Left lung (tissue), 10 donors: ENCODE data around the gene FLT1. TPM values are rescaled to one million over a fixed set of nuclear protein-coding genes. Genes with fewer than 3 reads are reported as not detected.

Experiments
- ATAC-seq: fragments of 200-7000 bp; cut with Tn5 transposase; one replicate; pipeline ENCODE4 v1.9.1; 2020; ENCODE audit warnings: moderate library complexity
- DNase-seq, 4 donors: peaks; one replicate each; pipeline ENCODE4 v3.0.0-alpha.2; 2013 to 2020
- H3K27ac ChIP-seq, 2 donors: fragments of 200-600 bp; sonication (generic) in 1 of 2; one replicate each; pipeline versions ENCODE4 v1.5.0 to v1.8.0; 2020 to 2021
- H3K27me3 ChIP-seq, 2 donors: fragments of 200-600 bp; sonication (generic) in 1 of 2; one replicate each; pipeline versions ENCODE4 v1.5.0 to v1.8.0; 2020 to 2021
- H3K36me3 ChIP-seq, 2 donors: fragments of 200-600 bp; sonication (generic) in 1 of 2; one replicate each; pipeline versions ENCODE4 v1.5.0 to v1.8.0; 2020 to 2021
- H3K4me1 ChIP-seq, 2 donors: fragments of 200-600 bp; one replicate each; pipeline ENCODE4 v1.8.0; 2021
- H3K4me3 ChIP-seq, 2 donors: fragments of 200-600 bp; sonication (generic) in 1 of 2; one replicate each; pipeline versions ENCODE4 v1.5.0 to v1.8.0; 2020 to 2021; ENCODE audit warnings: mild to moderate bottlenecking in 1 of 2
- H3K9me3 ChIP-seq, 2 donors: fragments of 200-600 bp; sonication (generic) in 1 of 2; one replicate each; pipeline versions ENCODE4 v1.5.0 to v1.8.0; 2020 to 2021
- CTCF ChIP-seq, 2 donors: fragments of 200-600 bp; sonication (generic) in 1 of 2; IDR thresholded peaks; one replicate each; pipeline versions ENCODE4 v1.5.0 to v1.8.0; 2021; ENCODE audit warnings: antibody characterized with exemption in 2 of 2
- intact Hi-C, 2 donors: fragments of 100-400 bp; cut with DNase I; formaldehyde crosslinking; loops; one replicate each; pipeline versions ENCODE4 v1.11.2 to v1.14.2; 2022
- polyA plus RNA-seq, 6 donors: library from polyadenylated mRNA; unstranded; fragments of 120-200 nt; gene quantifications; one replicate each; pipeline ENCODE4 v1.2.1, GENCODE V29; 2013; ENCODE audit not compliant: insufficient read length in 6 of 6
- total RNA-seq, 2 donors: library from RNA; stranded (reverse); fragmentation: NEBNext Ultra II Directional; extraction: Animal tissue kit (Norgen Biotek cat#: 25700); gene quantifications; one replicate each; pipeline ENCODE4 v1.2.1, GENCODE V29; 2021
- donor health status: DM: no; HTN: yes; CAD: no.
- donor health status: DM: no; HTN: no; CAD: no.

Gene FLT1
- total and polyA plus RNA-seq, 8 donors = 21.3 to 30.3 (median 25.3) TPM

- ATAC-seq (no peak), DNase-seq (no peak)
- TF ChIP-seq CTCF (IDR thresholded peaks at IDR 0.05) = no peak
- H3K4me1 ChIP-seq = peaks cover 10 to 30% of the 10 kb centered on the region in 2 donors
- no peak overlapping the region for H3K4me3 ChIP-seq
- H3K9me3 ChIP-seq = no peaks in the 10 kb centered on the region
- intact Hi-C loops = no loop called here
- peak overlapping the region in 1 of 2 donors; percentile 28 for H3K27ac ChIP-seq
- H3K27me3 ChIP-seq = no peaks in the 10 kb centered on the region
- no peaks in the 10 kb centered on the region for H3K36me3 ChIP-seq
Measured at GRCh38 chr13:28412981-28413380, 81.9 kb downstream of the FLT1 start.

- H3K27me3 ChIP-seq = no peaks in the 10 kb centered on the region
- no peak for TF ChIP-seq CTCF (IDR thresholded peaks at IDR 0.05)
- no peak overlapping the region for H3K4me3 ChIP-seq
- ATAC-seq (peak; percentile 36), DNase-seq (peak in 1 of 4 donors; percentile 57)
- peaks cover 10 to 37% of the 10 kb centered on the region in 2 donors for H3K4me1 ChIP-seq
- H3K9me3 ChIP-seq = no peaks in the 10 kb centered on the region
- no peaks in the 10 kb centered on the region for H3K36me3 ChIP-seq
- intact Hi-C loops = no loop called here
- H3K27ac ChIP-seq = no peak overlapping the region
Measured at GRCh38 chr13:28411831-28412353, 83.0 kb downstream of the FLT1 start.

GRCh38 chr13:28410096-28410495, 84.8 kb downstream of the FLT1 start:
- DNase-seq (no peak), ATAC-seq (no peak)
- Histone ChIP-seq H3K36me3 (no peaks in the 10 kb centered on the region), H3K4me3 (no peak overlapping the region), H3K27me3 (no peaks in the 10 kb centered on the region), H3K4me1 (peaks cover 10 to 37% of the 10 kb centered on the region in 2 donors), H3K9me3 (no peaks in the 10 kb centered on the region), H3K27ac (no peak overlapping the region)
- TF ChIP-seq CTCF (IDR thresholded peaks at IDR 0.05) = no peak
- intact Hi-C loops = no loop called here

- no peaks in the 10 kb centered on the region for H3K36me3 ChIP-seq
- DNase-seq (no peak), ATAC-seq (no peak)
- no peaks in the 10 kb centered on the region for H3K9me3 ChIP-seq
- no peaks in the 10 kb centered on the region for H3K27me3 ChIP-seq
- H3K4me3 ChIP-seq = no peak overlapping the region
- no peak overlapping the region for H3K27ac ChIP-seq
- peaks cover 10 to 37% of the 10 kb centered on the region in 2 donors for H3K4me1 ChIP-seq
- intact Hi-C loops = no loop called here
- TF ChIP-seq CTCF (IDR thresholded peaks at IDR 0.05) = no peak
Measured at GRCh38 chr13:28409648-28410047, 85.3 kb downstream of the FLT1 start.

GRCh38 chr13:28408863-28409262, 86.1 kb downstream of the FLT1 start:
- no peak for ATAC-seq
- H3K36me3 ChIP-seq = no peaks in the 10 kb centered on the region
- H3K27me3 ChIP-seq = no peaks in the 10 kb centered on the region
- H3K4me3 ChIP-seq = no peak overlapping the region
- no peaks in the 10 kb centered on the region for H3K9me3 ChIP-seq
- intact Hi-C loops = no loop called here
- H3K4me1 ChIP-seq = peaks cover 10 to 36% of the 10 kb centered on the region in 2 donors
- TF ChIP-seq CTCF (IDR thresholded peaks at IDR 0.05) = no peak
- DNase-seq = no peak
- no peak overlapping the region for H3K27ac ChIP-seq
